Erythroblast (primary cell): ENCODE data around the gene ANTXR1.

Experiments
- GATA1 ChIP-seq: IDR thresholded peaks from 2 replicates; pipeline ENCODE4 v1.6.1; 2011; ENCODE audit warnings: low read depth, mild to moderate bottlenecking, control low read depth, low read length, moderate library complexity
- POLR2A ChIP-seq: IDR thresholded peaks from 2 replicates; pipeline ENCODE4 v1.6.1; 2011; ENCODE audit warnings: mild to moderate bottlenecking, low read length

- TF ChIP-seq POLR2A (no peak), GATA1 (no peak)
Measured at GRCh38 chr2:69103419-69103818, 90.4 kb downstream of the ANTXR1 start.
